ENCODE data around the gene GAS2L2. TPM values are rescaled to one million over a fixed set of nuclear protein-coding genes. Genes with fewer than 3 reads are reported as not detected.

GAS2L2 gene
- total and polyA plus RNA-seq, 4 donors: not detected

DNA sequence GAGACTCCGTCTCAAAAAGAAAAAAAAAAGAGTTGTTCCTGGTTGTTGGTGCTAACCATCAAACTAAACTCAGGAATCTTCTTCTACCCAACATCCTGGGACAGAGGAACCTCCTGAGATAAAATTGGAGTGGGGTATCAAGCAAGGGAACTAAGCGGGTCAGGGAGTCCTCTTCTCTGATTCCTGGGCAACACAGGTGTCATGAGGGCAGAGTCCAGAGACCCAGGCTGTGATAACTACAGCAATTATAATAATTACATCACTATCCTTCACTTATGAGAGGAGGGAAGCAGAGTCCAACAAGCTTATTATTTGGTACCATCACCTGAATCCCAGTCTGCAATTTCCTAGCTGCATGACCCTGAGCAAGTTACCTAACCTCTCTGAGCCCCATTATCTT lies 15.8 kb upstream of the GAS2L2 start:
- Histone ChIP-seq H3K36me3 (ENCODE audit: control insufficient read depth in 4 of 4, insufficient read depth in 3 of 4, low read depth in 1 of 4, low read length in 3 of 4) (no peaks in the 10 kb centered on the region), H3K9ac (ENCODE audit: low read depth in 1 of 2, low read length in 2 of 2) (no peak overlapping the region), H3K4me3 (ENCODE audit: low read depth in 1 of 3, low read length in 3 of 3) (no peak overlapping the region), H3K4me1 (ENCODE audit: control insufficient read depth in 4 of 4, insufficient read depth in 4 of 4, low read length in 3 of 4) (peaks cover 1 to 12% (median 6%) of the 10 kb centered on the region in 4 donors), H3K27ac (ENCODE audit: low read depth in 1 of 2, low read length in 2 of 2) (no peak overlapping the region), H3K27me3 (ENCODE audit: control insufficient read depth in 4 of 4, insufficient read depth in 4 of 4, low read length in 3 of 4) (no peaks in the 10 kb centered on the region), H3K9me3 (ENCODE audit: control insufficient read depth in 4 of 4, low read length in 3 of 4) (no peaks in the 10 kb centered on the region)
- 87% methylated on average over 2 of the region's 2 CpGs for WGBS
- DNase-seq (ENCODE audit: low spot score): no peak
- no peak for TF ChIP-seq YY1 (IDR thresholded peaks at IDR 0.05)
- TF ChIP-seq EGR1 (IDR thresholded peaks at IDR 0.05; ENCODE audit: low read depth in 2 of 2): no peak
- TF ChIP-seq, protein P1, sequence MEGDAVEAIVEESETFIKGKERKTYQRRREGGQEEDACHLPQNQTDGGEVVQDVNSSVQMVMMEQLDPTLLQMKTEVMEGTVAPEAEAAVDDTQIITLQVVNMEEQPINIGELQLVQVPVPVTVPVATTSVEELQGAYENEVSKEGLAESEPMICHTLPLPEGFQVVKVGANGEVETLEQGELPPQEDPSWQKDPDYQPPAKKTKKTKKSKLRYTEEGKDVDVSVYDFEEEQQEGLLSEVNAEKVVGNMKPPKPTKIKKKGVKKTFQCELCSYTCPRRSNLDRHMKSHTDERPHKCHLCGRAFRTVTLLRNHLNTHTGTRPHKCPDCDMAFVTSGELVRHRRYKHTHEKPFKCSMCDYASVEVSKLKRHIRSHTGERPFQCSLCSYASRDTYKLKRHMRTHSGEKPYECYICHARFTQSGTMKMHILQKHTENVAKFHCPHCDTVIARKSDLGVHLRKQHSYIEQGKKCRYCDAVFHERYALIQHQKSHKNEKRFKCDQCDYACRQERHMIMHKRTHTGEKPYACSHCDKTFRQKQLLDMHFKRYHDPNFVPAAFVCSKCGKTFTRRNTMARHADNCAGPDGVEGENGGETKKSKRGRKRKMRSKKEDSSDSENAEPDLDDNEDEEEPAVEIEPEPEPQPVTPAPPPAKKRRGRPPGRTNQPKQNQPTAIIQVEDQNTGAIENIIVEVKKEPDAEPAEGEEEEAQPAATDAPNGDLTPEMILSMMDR (IDR thresholded peaks at IDR 0.05; ENCODE audit: low read depth, low read length, missing input control): no peak
- no peak for TF ChIP-seq FOXA1 (IDR thresholded peaks at IDR 0.05)
- no peak for TF ChIP-seq JUND (IDR thresholded peaks at IDR 0.05)
- no peak for TF ChIP-seq ATF3 (IDR thresholded peaks at IDR 0.05)
- TF ChIP-seq TAF1 (conservative IDR thresholded peaks at IDR 0.05): no peak
- TF ChIP-seq FOXA2 (IDR thresholded peaks at IDR 0.05): no peak
- TF ChIP-seq, protein P2, sequence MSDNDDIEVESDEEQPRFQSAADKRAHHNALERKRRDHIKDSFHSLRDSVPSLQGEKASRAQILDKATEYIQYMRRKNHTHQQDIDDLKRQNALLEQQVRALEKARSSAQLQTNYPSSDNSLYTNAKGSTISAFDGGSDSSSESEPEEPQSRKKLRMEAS (IDR thresholded peaks at IDR 0.05): no peak
- TF ChIP-seq, protein P3, sequence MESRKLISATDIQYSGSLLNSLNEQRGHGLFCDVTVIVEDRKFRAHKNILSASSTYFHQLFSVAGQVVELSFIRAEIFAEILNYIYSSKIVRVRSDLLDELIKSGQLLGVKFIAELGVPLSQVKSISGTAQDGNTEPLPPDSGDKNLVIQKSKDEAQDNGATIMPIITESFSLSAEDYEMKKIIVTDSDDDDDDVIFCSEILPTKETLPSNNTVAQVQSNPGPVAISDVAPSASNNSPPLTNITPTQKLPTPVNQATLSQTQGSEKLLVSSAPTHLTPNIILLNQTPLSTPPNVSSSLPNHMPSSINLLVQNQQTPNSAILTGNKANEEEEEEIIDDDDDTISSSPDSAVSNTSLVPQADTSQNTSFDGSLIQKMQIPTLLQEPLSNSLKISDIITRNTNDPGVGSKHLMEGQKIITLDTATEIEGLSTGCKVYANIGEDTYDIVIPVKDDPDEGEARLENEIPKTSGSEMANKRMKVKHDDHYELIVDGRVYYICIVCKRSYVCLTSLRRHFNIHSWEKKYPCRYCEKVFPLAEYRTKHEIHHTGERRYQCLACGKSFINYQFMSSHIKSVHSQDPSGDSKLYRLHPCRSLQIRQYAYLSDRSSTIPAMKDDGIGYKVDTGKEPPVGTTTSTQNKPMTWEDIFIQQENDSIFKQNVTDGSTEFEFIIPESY (IDR thresholded peaks at IDR 0.05): no peak
- TF ChIP-seq SP1 (IDR thresholded peaks at IDR 0.05): no peak
- no peak for TF ChIP-seq HNF4A (conservative IDR thresholded peaks at IDR 0.05)
- TF ChIP-seq HNF4G (IDR thresholded peaks at IDR 0.05): no peak
- TF ChIP-seq RAD21 (IDR thresholded peaks at IDR 0.05): no peak
- TF ChIP-seq GABPA (IDR thresholded peaks at IDR 0.05 in 1 of 2, conservative IDR thresholded peaks at IDR 0.05 in 1 of 2): no peak
- TF ChIP-seq REST (IDR thresholded peaks at IDR 0.05): no peak
- no peak for TF ChIP-seq NR2F2 (IDR thresholded peaks at IDR 0.05)
- TF ChIP-seq RXRA (IDR thresholded peaks at IDR 0.05): no peak
